GM19328 (cell line): ENCODE results near the gene PCDHGB3.
"Not testable (repeated sequence)": the region's sequence is repeated elsewhere in the genome, so short reads cannot be mapped to it uniquely, and the experiment has no call there.

Experiments used
- ATAC-seq: cut with Tn5 transposase; IDR thresholded peaks from one replicate; pipeline ENCODE4 v1.9.1; 2021; ENCODE audit warnings: mild to moderate bottlenecking, moderate library complexity; ENCODE audit not compliant: unreplicated experiment

PCDHGB3 gene

GRCh38 chr5:141369994-141370848 is at the start of gene PCDHGB3:
TSS of gene PCDHGB3 (plus strand) at chr5:141370242. CDS start at chr5:141370395, 153 bp downstream.
- ATAC-seq, result peak; percentile 65

- ATAC-seq, result no peak
Observed at GRCh38 chr5:141322261-141322660, 47.8 kb upstream of the PCDHGB3 start.

- ATAC-seq, result peak; percentile 84
Observed at GRCh38 chr5:141326088-141326854, 43.8 kb upstream of the PCDHGB3 start.

- ATAC-seq, result no peak
Observed at GRCh38 chr5:141328231-141328630, 41.8 kb upstream of the PCDHGB3 start.

- ATAC-seq, result no peak
Observed at GRCh38 chr5:141330299-141331080, 39.6 kb upstream of the PCDHGB3 start, which contains the start of gene PCDHGA1. TSS of gene PCDHGA1 (plus strand) at chr5:141330514.

- ATAC-seq, result not testable (repeated sequence)
Observed at GRCh38 chr5:141332571-141332970, 37.5 kb upstream of the PCDHGB3 start.

- ATAC-seq, result no peak
Observed at GRCh38 chr5:141338538-141339306, 31.3 kb upstream of the PCDHGB3 start, which contains the start of gene PCDHGA2. TSS of gene PCDHGA2 (plus strand) at chr5:141338760.

GRCh38 chr5:141340781-141341354 is 29.2 kb upstream of the PCDHGB3 start:
- not testable (repeated sequence) for ATAC-seq

- no peak for ATAC-seq
Observed at GRCh38 chr5:141342773-141343172, 27.3 kb upstream of the PCDHGB3 start.

GRCh38 chr5:141343242-141343952 is 26.6 kb upstream of the PCDHGB3 start, which contains the start of gene PCDHGA3:
TSS of gene PCDHGA3 (plus strand) at chr5:141343829. CDS start at chr5:141344034, 205 bp downstream.
- no peak for ATAC-seq

- no peak for ATAC-seq
Observed at GRCh38 chr5:141343953-141344463, 26.0 kb upstream of the PCDHGB3 start.

- ATAC-seq, result no peak
Observed at GRCh38 chr5:141345327-141345726, 24.7 kb upstream of the PCDHGB3 start.

- not testable (repeated sequence) for ATAC-seq
Observed at GRCh38 chr5:141346017-141346416, 24.0 kb upstream of the PCDHGB3 start.

GRCh38 chr5:141349917-141350619 is 20.0 kb upstream of the PCDHGB3 start, which contains the start of gene PCDHGB1:
TSS of gene PCDHGB1 (plus strand) at chr5:141350099. CDS start at chr5:141350261, 162 bp downstream.
- ATAC-seq, result no peak

- ATAC-seq, result no peak
Observed at GRCh38 chr5:141351591-141351990, 18.5 kb upstream of the PCDHGB3 start.

GRCh38 chr5:141354900-141355469 is 15.1 kb upstream of the PCDHGB3 start, which contains the start of gene PCDHGA4:
TSS of gene PCDHGA4 (plus strand) at chr5:141355021. CDS start at chr5:141355108, 87 bp downstream.
- no peak for ATAC-seq

GRCh38 chr5:141355641-141356040 is 14.4 kb upstream of the PCDHGB3 start:
- ATAC-seq, result no peak

- ATAC-seq, result no peak
Observed at GRCh38 chr5:141356133-141356532, 13.9 kb upstream of the PCDHGB3 start.
